Chondrocyte (in vitro differentiated cells): Measurements from ENCODE around the gene TRAPPC5. TPM values are rescaled to one million over a fixed set of nuclear protein-coding genes. Genes with fewer than 3 reads are reported as not detected.

Experiments used
- DNase-seq: peaks from one replicate; pipeline ENCODE4 v3.0.0; 2021; ENCODE audit warnings: mixed read lengths, low spot score
- H3K27ac Mint-ChIP-seq: one replicate; pipeline ENCODE4 v1.8.0; 2021; ENCODE audit warnings: mild to moderate bottlenecking, moderate library complexity, mixed read lengths; ENCODE audit not compliant: unreplicated experiment
- H3K27me3 Mint-ChIP-seq: 2 replicates; pipeline ENCODE4 v1.8.0; 2021; ENCODE audit warnings: low read depth, mixed read lengths
- H3K36me3 Mint-ChIP-seq: 2 replicates; pipeline ENCODE4 v1.8.0; 2021; ENCODE audit warnings: low read depth, mixed read lengths
- H3K4me1 Mint-ChIP-seq: 2 replicates; pipeline ENCODE4 v1.8.0; 2021; ENCODE audit warnings: low read depth, mild to moderate bottlenecking, mixed read lengths
- H3K4me3 Mint-ChIP-seq: one replicate; pipeline ENCODE4 v1.8.0; 2021; ENCODE audit warnings: mild to moderate bottlenecking, moderate library complexity, mixed read lengths; ENCODE audit not compliant: unreplicated experiment
- H3K9me3 Mint-ChIP-seq: 2 replicates; pipeline ENCODE4 v1.8.0; 2021; ENCODE audit warnings: low read depth, mixed read lengths
- total RNA-seq: library from RNA; stranded (reverse); gene quantifications from 3 replicates; pipeline ENCODE4 v1.2.1, GENCODE V29; 2021
- TF ChIP-seq, protein P1 (sequence below): fragments of 200-600 bp; sonication (generic); IDR thresholded peaks from 2 replicates; pipeline ENCODE4 v1.5.0; 2021; ENCODE audit warnings: antibody characterized with exemption, mild to moderate bottlenecking, moderate library complexity

TRAPPC5 gene
- total RNA-seq, 1 donor from 2014 or later, result 94.3 TPM

DNA sequence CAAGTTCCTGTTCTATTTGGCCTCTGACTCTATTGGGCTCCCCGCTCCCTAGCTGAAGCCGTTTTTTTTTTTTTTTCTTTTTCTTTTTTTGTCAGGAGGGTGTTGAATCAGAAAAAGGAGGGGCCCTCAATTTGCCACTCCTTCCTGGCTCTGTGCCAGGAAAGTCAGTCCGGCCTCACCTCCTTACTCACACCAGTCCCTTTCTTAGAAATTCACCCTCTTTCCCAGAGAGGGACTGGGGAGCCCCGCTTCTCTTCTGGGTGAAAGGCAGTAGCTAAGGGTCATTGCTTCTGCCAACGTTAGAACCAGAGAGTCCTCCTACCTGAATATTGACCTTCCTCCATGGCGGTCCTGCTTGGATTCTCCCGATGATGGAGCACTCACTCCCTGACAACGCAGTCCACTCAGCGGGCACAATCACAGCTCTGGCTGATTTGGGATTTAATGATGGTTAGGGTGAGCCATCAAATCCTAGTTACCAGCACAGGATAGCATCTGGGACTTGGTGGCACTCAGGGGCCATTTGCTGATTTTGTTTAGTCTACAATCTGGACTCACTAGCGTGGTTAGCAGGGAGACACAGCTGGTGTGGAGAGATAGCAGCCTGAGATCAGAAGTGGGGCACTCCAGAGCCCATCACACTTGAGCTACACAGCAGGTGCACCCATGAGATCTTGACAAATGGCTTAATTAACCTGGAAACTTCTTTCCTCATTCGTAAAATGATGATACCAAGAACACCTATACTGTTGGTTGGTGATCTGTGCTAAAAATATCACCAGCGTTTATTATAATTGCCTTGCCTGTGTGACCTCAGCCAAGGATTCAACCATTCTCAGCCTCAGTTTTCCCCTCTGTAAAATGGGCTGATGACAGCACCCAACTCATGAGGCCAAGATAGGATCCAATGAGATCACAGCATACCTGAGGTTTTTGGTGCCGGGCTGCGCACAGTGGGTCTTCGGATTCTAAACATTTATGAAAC, 19.1 kb downstream of the TRAPPC5 start:
- H3K9me3 Mint-ChIP-seq, result no peaks in the 10 kb centered on the region
- no peak overlapping the region for H3K4me3 Mint-ChIP-seq
- no peaks in the 10 kb centered on the region for H3K36me3 Mint-ChIP-seq
- no peak for DNase-seq
- no peak overlapping the region for H3K27ac Mint-ChIP-seq
- peaks cover 27% of the 10 kb centered on the region for H3K27me3 Mint-ChIP-seq
- TF ChIP-seq, protein P1, sequence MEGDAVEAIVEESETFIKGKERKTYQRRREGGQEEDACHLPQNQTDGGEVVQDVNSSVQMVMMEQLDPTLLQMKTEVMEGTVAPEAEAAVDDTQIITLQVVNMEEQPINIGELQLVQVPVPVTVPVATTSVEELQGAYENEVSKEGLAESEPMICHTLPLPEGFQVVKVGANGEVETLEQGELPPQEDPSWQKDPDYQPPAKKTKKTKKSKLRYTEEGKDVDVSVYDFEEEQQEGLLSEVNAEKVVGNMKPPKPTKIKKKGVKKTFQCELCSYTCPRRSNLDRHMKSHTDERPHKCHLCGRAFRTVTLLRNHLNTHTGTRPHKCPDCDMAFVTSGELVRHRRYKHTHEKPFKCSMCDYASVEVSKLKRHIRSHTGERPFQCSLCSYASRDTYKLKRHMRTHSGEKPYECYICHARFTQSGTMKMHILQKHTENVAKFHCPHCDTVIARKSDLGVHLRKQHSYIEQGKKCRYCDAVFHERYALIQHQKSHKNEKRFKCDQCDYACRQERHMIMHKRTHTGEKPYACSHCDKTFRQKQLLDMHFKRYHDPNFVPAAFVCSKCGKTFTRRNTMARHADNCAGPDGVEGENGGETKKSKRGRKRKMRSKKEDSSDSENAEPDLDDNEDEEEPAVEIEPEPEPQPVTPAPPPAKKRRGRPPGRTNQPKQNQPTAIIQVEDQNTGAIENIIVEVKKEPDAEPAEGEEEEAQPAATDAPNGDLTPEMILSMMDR, result no peak
- no peaks in the 10 kb centered on the region for H3K4me1 Mint-ChIP-seq

DNA sequence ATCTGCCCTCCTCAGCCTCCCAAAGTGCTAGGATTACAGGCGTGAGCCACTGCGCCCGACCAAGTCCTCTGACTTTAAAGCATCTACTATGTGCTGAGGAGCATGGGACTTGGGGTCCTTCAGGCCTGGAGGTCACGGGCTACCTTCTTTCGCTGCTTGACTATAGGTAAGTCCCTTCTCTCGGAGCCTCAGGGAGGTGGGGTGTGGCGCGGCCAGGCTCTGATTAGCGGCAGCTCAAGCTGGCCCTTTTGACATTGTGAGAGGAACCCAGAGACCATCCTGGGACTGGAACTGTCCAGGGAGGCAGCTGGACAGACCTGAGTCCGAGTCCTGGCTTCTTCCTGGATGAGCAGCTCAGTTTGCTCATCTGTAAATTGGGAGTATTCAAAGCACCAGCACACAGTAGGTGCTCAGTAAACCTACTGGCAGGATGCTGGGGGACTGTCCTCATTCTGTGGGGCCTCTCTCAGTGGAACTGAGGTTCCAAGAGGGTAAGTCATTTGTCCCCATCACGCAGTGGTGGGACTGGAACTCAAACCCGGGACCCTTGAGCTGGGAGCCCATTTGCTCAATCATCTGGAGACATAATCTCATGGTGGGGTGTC, 20.5 kb downstream of the TRAPPC5 start:
- Mint-ChIP-seq H3K27me3 (peaks cover 30% of the 10 kb centered on the region), H3K27ac (no peak overlapping the region), H3K4me1 (no peaks in the 10 kb centered on the region), H3K9me3 (no peaks in the 10 kb centered on the region), H3K36me3 (no peaks in the 10 kb centered on the region), H3K4me3 (no peak overlapping the region)
- TF ChIP-seq, protein P1, result no peak
- no peak for DNase-seq

DNA sequence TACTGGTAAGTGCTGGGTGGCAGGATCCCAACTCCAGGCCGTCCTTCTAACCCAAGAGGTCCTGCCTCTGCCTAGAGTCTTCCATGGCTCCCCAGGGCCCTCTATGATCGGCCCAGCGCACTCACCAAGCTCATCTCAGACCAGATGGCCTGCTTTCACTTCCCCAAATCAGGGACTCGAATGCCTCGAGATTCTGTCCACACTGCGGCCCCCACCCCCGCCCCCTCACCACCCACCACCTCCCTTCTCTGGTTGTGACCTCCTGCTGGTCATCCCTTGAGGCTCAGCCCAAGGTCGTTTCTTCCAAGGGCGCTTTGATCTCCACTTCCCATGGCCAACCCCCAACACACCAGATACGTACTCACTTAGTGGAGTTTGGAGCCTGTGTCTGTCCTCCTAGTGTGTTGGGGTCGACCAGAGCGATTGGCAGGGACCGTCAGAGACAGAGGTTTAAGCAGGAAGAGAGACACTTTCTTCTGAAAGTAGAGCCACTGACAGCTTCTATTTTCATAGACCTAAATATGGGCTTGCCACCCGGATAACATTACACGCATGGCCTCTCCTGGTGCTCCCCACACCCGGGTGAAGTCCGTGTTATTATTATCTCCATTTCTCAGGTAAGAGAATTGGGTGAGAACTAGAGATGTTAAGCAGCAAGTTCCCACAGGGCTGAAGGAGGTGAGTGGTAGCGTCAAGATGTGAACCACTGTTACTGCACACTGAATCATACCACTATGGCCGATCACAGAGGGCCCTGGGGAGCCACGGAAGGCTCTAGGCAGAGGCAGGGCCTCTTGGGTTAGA, 21.2 kb downstream of the TRAPPC5 start, which contains the start of gene FCER2:
Gene FCER2 (minus strand): TSS at position 478 of the 804 bp plus-strand sequence. CDS start 2,371 bp downstream, outside the sequence.
- no peaks in the 10 kb centered on the region for H3K4me1 Mint-ChIP-seq
- no peak for DNase-seq
- TF ChIP-seq, protein P1, result no peak
- H3K36me3 Mint-ChIP-seq, result no peaks in the 10 kb centered on the region
- H3K27ac Mint-ChIP-seq, result no peak within 1 kb of the TSS
- no peaks in the 10 kb centered on the region for H3K9me3 Mint-ChIP-seq
- H3K27me3 Mint-ChIP-seq, result peaks cover 32% of the 10 kb centered on the region
- no peak within 1 kb of the TSS for H3K4me3 Mint-ChIP-seq

DNA sequence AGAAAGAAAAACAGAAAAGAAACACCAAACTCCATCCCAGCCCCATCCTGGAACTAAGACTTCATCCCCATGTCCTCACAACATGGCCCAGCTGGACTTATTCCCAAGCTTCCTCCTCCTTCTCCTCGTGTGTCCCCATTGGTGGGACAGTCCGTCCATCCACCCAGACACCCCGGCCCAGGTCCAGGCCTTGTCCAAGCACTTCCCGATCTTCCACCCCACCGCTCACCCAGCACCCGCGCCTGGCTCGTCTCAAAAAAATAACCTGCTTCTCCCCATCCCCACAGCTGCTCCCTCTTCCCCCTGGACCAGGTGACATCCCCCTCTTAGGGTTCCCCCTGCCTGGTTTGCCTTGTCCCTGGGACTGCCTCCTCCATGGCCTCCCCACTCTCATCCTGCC, 22.7 kb downstream of the TRAPPC5 start:
- H3K36me3 Mint-ChIP-seq, result no peaks in the 10 kb centered on the region
- TF ChIP-seq, protein P1, result no peak
- DNase-seq, result no peak
- peaks cover 31% of the 10 kb centered on the region for H3K27me3 Mint-ChIP-seq
- no peaks in the 10 kb centered on the region for H3K9me3 Mint-ChIP-seq
- no peak overlapping the region for H3K4me3 Mint-ChIP-seq
- H3K27ac Mint-ChIP-seq, result no peak overlapping the region
- H3K4me1 Mint-ChIP-seq, result no peaks in the 10 kb centered on the region
